ENCODE measurements around the gene C2CD4C.

C2CD4C gene

DNA sequence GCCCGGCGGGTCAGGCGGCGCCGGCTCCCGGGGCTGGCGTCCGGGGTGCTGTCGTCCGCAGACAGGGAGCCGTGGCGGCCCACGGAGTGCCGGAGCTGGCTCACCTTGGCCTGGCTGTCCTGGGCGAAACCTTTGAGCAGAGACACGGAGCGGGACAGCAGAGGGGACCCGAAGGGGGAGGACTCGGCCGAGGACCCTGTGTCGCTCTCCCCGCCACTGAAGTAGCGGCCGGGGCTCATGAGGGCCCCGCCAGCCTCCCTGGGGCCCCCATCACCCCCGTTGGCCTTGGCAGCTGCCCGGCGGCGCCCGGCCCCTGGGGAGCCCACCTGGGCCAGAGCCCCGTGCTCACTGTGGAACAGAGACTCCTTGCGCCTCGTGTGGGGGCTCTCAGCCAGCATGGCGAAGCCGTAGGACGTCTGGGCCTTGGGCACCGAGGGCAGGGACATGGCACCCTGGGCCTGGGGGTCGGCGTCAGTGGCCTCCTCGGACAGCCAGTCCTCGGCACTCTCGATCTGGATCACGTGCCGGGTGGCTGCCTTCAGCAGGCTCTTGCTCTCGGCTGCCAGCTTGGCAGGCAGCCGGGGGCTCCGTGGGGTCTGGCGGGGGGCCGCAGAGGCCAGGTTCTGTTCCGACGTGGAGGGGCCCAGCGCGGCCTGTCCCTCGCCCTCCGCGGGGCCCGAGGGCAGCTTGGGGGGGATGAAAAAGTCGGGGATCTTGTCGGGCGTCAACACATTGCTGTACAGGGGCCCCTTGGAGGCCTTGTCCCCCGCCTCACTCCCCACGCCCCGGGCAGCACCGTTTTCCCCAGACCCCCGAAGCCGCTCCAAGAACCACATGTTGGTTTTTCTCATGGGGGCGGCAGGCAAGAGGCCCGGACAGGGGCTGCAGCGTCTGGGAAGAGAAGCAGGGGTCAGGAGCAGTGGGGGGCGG, 1.2 kb downstream of the C2CD4C start:
- DNase-seq (ENCODE audit: low read depth), result no peak
- H3K4me3 ChIP-seq (ENCODE audit: control insufficient read depth, low read depth, low read length), result no peak overlapping the region
- TF ChIP-seq, protein P1, sequence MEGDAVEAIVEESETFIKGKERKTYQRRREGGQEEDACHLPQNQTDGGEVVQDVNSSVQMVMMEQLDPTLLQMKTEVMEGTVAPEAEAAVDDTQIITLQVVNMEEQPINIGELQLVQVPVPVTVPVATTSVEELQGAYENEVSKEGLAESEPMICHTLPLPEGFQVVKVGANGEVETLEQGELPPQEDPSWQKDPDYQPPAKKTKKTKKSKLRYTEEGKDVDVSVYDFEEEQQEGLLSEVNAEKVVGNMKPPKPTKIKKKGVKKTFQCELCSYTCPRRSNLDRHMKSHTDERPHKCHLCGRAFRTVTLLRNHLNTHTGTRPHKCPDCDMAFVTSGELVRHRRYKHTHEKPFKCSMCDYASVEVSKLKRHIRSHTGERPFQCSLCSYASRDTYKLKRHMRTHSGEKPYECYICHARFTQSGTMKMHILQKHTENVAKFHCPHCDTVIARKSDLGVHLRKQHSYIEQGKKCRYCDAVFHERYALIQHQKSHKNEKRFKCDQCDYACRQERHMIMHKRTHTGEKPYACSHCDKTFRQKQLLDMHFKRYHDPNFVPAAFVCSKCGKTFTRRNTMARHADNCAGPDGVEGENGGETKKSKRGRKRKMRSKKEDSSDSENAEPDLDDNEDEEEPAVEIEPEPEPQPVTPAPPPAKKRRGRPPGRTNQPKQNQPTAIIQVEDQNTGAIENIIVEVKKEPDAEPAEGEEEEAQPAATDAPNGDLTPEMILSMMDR (conservative IDR thresholded peaks at IDR 0.05; ENCODE audit: control insufficient read depth, insufficient read depth, low read depth, low read length), result no peak

DNA sequence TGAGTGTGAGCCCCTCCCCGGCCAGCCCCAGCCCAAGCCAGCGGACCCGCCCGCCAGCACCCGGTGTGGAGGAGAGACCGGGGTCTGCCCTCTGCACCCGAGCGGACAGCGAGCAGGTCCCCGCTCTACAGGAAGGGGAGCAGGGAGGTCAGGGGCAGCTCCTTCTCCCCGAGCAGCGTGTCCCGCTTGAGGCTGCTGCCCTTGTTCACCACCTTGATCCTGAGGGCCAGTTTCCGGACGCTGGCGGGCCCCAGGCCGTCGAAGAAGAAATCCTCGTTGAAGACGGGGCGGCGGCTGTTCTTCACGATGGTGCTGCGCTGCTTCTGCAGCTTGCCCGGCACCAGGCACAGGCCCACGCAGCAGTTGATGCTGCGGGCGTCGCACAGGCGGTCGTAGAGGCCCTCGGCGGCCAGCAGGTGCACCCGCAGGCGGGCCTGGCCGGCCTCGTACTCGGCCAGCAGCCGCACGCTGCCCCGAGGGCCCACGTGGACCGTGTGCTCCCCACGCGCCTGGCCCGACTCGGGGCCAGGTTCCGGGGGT, 1.9 kb downstream of the C2CD4C start:
- DNase-seq (ENCODE audit: low read depth), result no peak
- TF ChIP-seq, protein P1 (conservative IDR thresholded peaks at IDR 0.05; ENCODE audit: control insufficient read depth, insufficient read depth, low read depth, low read length), result no peak
- no peak overlapping the region for H3K4me3 ChIP-seq (ENCODE audit: control insufficient read depth, low read depth, low read length)

DNA sequence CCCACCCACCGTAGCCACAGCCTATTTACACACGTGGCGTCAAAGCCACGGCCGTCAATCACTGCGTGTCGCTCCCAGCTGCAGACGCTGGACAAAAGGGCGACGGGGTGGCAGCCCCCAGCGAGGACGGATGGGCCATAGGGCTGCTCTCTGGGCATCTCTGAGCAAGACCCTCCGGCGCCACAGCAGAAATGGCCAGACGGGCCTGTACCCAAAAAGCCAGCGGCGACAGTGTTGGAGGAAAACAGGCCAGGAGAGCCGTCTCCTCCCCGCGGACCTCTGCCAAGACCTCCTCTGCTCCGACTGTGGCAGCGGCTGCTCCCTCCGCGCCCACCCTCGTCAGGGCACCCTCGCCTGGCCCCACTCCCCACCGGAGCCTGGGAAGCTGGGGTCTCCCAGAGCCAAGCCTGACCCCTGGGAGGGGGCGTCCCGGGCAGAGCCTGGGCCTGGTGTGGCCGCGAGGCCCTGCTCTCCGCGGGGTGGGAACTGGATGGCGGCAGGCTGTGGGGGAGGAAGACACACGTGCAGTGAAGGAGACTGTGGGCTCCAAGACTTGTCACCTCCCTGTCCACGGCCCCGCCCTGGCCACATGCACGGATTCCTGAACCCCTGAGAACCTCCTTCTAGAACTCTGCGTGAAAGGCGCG, 2.7 kb downstream of the C2CD4C start:
- TF ChIP-seq, protein P1 (conservative IDR thresholded peaks at IDR 0.05; ENCODE audit: control insufficient read depth, insufficient read depth, low read depth, low read length), result no peak
- no peak for DNase-seq (ENCODE audit: low read depth)
- H3K4me3 ChIP-seq (ENCODE audit: control insufficient read depth, low read depth, low read length), result no peak overlapping the region

DNA sequence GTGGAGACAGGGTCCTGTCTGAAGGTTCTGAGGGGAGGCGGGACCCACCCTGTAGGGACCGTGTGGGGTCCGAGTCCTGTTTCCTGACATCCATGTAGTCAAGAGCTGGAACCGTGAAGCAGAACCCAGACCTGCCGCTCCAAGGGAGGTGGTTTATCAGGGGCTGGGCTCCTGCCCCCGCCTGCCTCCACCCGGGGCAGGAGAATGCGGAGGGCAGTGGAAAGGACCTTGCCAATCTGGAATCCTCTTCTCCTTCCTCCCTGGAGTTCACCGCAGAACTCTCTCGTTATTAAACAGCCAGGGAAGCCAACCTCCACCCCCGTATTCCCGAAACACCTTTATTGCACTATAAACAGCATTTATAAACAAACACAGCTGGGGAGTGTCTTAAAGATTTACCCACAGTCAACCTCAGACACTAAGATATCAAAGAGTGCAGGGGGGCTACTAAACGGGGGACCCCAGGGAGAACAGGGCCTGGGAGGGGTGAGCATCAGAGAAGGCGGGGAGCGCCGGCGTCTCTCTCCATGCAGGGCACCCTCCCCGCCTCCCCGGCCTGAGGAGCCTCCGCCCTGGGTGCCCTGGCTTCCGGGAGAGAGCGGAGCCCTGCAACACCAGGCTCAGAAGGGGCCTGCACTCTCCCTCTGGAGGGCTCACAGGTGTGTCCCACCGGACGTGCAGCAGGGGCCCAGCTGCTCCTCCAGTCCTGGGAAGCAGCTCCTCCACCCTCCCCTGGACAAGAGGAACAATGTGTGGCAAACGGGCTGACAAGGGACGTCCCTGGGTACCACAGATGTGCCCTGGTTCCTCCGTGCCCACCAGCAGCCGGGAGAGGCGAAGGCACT, 3.6 kb downstream of the C2CD4C start:
- DNase-seq (ENCODE audit: low read depth), result no peak
- TF ChIP-seq, protein P1 (conservative IDR thresholded peaks at IDR 0.05; ENCODE audit: control insufficient read depth, insufficient read depth, low read depth, low read length), result no peak
- no peak overlapping the region for H3K4me3 ChIP-seq (ENCODE audit: control insufficient read depth, low read depth, low read length)

DNA sequence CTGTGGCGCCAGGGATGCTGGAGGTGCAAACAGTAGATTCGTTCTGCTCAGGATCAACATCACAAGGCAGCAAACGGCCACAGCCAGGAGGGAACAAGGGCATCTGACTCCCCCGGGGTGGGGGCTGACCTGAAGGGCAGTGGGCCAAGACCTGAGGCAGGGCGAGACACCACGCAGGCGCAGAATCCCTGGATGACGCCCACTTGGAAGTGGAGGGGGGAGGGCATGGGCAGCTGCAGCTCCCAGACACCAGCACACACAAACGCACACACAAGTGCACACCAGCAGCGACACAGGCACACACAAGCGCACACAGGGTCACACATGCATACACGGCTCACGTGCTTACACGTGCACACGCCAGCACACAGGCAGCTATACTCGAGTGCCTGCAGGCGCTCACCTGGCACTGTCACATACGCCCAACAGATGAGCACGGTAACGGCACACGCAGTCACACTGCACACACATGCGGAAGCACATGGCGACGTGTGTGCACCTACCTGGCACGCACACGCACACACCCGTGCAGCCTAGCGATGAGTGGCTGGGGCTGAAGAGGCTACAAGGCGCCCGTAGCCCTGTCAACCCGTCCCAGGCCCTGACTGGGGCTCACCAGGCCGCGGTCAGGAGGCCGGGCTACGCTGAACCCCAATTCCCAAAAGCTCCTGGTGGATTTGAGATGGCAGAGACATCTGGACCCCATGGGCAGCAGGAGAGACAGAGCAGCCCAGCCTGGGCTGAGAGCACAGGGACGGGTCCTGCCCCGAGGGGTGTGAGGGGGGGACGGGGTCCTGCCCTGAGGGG, 5.5 kb downstream of the C2CD4C start:
- TF ChIP-seq, protein P1 (conservative IDR thresholded peaks at IDR 0.05; ENCODE audit: control insufficient read depth, insufficient read depth, low read depth, low read length), result no peak
- H3K4me3 ChIP-seq (ENCODE audit: control insufficient read depth, low read depth, low read length), result no peak overlapping the region
- DNase-seq (ENCODE audit: low read depth), result no peak
